Endothelial cell of umbilical vein (primary cell): ENCODE measurements around the gene PYROXD2. TPM values are rescaled to one million over a fixed set of nuclear protein-coding genes. Genes with fewer than 3 reads are reported as not detected.

Source experiments
- BruUV-seq: library from RNA; stranded (reverse); fragments of 400-500 nt; replicated peaks from 2 replicates; lab custom pipeline; 2021; lab: Mats Ljungman, UMichigan
- CTCF ChIA-PET: fragments of 300-600, 350-600 bp; sonication (Branson Sonifier 250); formaldehyde crosslinking; loops from one replicate; lab custom pipeline; 2021; ENCODE audit warnings: antibody characterized with exemption, inconsistent platforms; lab: Charles Lee
- POLR2A ChIA-PET: fragments of 300-600, 350-600 bp; sonication (Branson Sonifier 250); formaldehyde crosslinking; loops from one replicate; lab custom pipeline; 2021; ENCODE audit warnings: antibody characterized with exemption, inconsistent platforms; lab: Charles Lee
- DNase-seq: peaks from one replicate; pipeline ENCODE4 v3.0.0-alpha.2; 2011; ENCODE audit warnings: low read depth, low spot score
- FAIRE-seq: peaks from 2 replicates; lab custom pipeline; 2011; peaks lifted over from hg19 to GRCh38; lab: Jason Lieb, UNC
- H2AFZ ChIP-seq: 2 replicates; pipeline ENCODE4 v1.6.0; 2012; ENCODE audit warnings: low read depth, low read length, control low read depth, inconsistent platforms
- H3K27ac ChIP-seq: 2 replicates; pipeline ENCODE4 v1.5.1; 2011; ENCODE audit warnings: low read depth, mild to moderate bottlenecking, control low read depth, low read length, moderate library complexity; ENCODE audit not compliant: insufficient read depth
- H3K27me3 ChIP-seq, 2 experiments: 2 replicates each; pipeline versions ENCODE4 v1.6.0 to v1.6.1; 2011; ENCODE audit warnings: low read length in 2 of 2, mixed read lengths in 1 of 2; ENCODE audit not compliant: control insufficient read depth in 2 of 2, insufficient read depth in 2 of 2
- H3K36me3 ChIP-seq, 2 experiments: 2 replicates in 1 of 2; 3 replicates in 1 of 2; pipeline ENCODE4 v1.5.1; 2011; ENCODE audit warnings: low read length in 2 of 2, mild to moderate bottlenecking in 1 of 2, moderate library complexity in 1 of 2; ENCODE audit not compliant: control insufficient read depth in 2 of 2, insufficient read depth in 2 of 2; ENCODE audit errors: extremely low read depth in 1 of 2
- H3K4me1 ChIP-seq: 3 replicates; pipeline ENCODE4 v1.5.1; 2011; ENCODE audit warnings: mild to moderate bottlenecking, low read length; ENCODE audit not compliant: control insufficient read depth, insufficient read depth; ENCODE audit errors: extremely low read depth
- H3K4me2 ChIP-seq: 2 replicates; pipeline ENCODE4 v1.6.1; 2011; ENCODE audit warnings: low read length, control low read depth, mixed read lengths; ENCODE audit not compliant: insufficient read depth
- H3K4me3 ChIP-seq, 3 experiments: fragments of 200-600 bp in 1 of 3; sonication (generic), shearing (Covaris generic) in 1 of 3; replicated peaks in 1 of 3; 2 replicates each; pipeline ENCODE4 v1.5.1; 2011 to 2016; ENCODE audit warnings: control low read depth in 3 of 3, low read length in 3 of 3, mild to moderate bottlenecking in 2 of 3, inconsistent platforms in 1 of 3, low read depth in 1 of 3, moderate library complexity in 1 of 3; ENCODE audit not compliant: insufficient read depth in 1 of 3
- H3K79me2 ChIP-seq: 2 replicates; pipeline ENCODE4 v1.6.0; 2012; ENCODE audit warnings: low read length, inconsistent platforms; ENCODE audit not compliant: control insufficient read depth, insufficient read depth
- H3K9ac ChIP-seq: replicated peaks from 2 replicates; pipeline ENCODE3; 2011; ENCODE audit warnings: low read length, control low read depth; ENCODE audit not compliant: insufficient read depth; ENCODE audit errors: extremely low read depth
- H3K9me1 ChIP-seq: replicated peaks from 3 replicates; pipeline ENCODE4 v1.6.0; 2011; ENCODE audit warnings: mild to moderate bottlenecking, low read length; ENCODE audit not compliant: control insufficient read depth, insufficient read depth; ENCODE audit errors: extremely low read depth
- H3K9me3 ChIP-seq: replicated peaks from 2 replicates; pipeline ENCODE4 v1.5.1; 2012; ENCODE audit warnings: low read length, inconsistent platforms; ENCODE audit not compliant: control insufficient read depth, insufficient read depth
- H4K20me1 ChIP-seq: replicated peaks from 2 replicates; pipeline ENCODE3; 2011; ENCODE audit warnings: mild to moderate bottlenecking, low read length; ENCODE audit not compliant: control insufficient read depth, insufficient read depth; ENCODE audit errors: extremely low read depth
- FOS ChIP-seq: IDR thresholded peaks from 2 replicates; pipeline ENCODE4 v1.6.1; 2011; ENCODE audit warnings: mild to moderate bottlenecking, low read length, moderate library complexity, borderline replicate concordance; ENCODE audit not compliant: insufficient read depth
- GATA2 ChIP-seq: IDR thresholded peaks from 2 replicates; pipeline ENCODE4 v1.7.0; 2011; ENCODE audit warnings: low read depth, mild to moderate bottlenecking, moderate library complexity, mixed read lengths, low read length; ENCODE audit not compliant: insufficient read length, insufficient read depth
- JUN ChIP-seq: IDR thresholded peaks from 2 replicates; pipeline ENCODE4 v1.6.1; 2011; ENCODE audit warnings: borderline replicate concordance, low read depth; ENCODE audit not compliant: insufficient read length, insufficient read depth
- POLR2AphosphoS5 ChIP-seq: IDR thresholded peaks from 2 replicates; pipeline ENCODE4 v1.6.1; 2012; ENCODE audit warnings: low read depth, mild to moderate bottlenecking, control low read depth, low read length, moderate library complexity; ENCODE audit not compliant: insufficient read depth
- dilution Hi-C: fragments of 300-500 bp; cut with MboI; formaldehyde crosslinking; loops from one replicate; pipeline ENCODE4 v1.15.0; 2019; ENCODE audit warnings: low sequenced_read_pairs; ENCODE audit not compliant: extremely low pct_ligation_motif_present
- intact Hi-C: fragments of 100-400 bp; cut with micrococcal nuclease; formaldehyde crosslinking; loops from one replicate; pipeline ENCODE4 v1.10.0; 2022
- polyA plus RNA-seq, 4 experiments: library from polyadenylated mRNA; depleted of rRNA in 3 of 4; stranded (reverse) in 3 of 4; unstranded in 1 of 4; fragments of >200 nt; gene quantifications; 2 replicates each; pipeline versions ENCODE4 v1.2.1 to v1.2.3, GENCODE V29; 2011 to 2012; ENCODE audit warnings: missing spikeins in 1 of 4
- total RNA-seq: library from RNA; stranded (reverse); gene quantifications from 2 replicates; pipeline ENCODE4 v1.2.3, GENCODE V29; 2021

The PYROXD2 gene
- total and polyA plus RNA-seq, 2 donors (not counting 3 experiments of a cell fraction or from before 2014, with no cell fraction given), result 7.0 to 13.7 TPM

DNA sequence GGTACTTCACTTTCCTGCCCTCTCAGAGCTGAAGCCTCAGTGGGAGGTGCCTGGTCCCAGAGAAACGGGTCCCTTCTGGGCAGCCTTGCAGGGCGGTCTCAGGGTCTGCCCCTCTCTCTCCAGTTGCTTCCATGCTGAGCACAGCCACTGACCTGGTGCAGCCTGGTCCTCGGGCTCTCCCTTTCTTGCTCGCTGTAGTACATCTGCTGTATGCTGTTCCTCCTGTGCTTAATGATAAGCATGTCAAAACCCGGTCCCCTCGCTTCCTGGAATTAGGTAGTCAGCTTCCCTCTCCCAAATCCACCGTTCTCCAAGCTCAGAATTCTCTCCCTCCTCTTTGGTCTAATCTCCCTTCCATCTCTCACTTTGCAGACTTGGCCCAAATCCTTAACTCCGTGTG, 42.7 kb upstream of the PYROXD2 start:
- dilution Hi-C loops (no loop called here), intact Hi-C loops (no loop called here)
- no peak overlapping the region for H3K4me3 ChIP-seq
- H3K9ac ChIP-seq, result no peak overlapping the region
- no peak overlapping the region for H3K27ac ChIP-seq
- ChIA-PET CTCF (interaction anchor here (1.0 to 1.8 kb wide), 2 partner anchors 10 to 287 kb away, joined by 3 to 8 read pairs; no protein-coding TSS in a partner anchor), POLR2A (no interaction called here)
- no peak overlapping the region for H2AFZ ChIP-seq
- no TSS peak for BruUV-seq
- H4K20me1 ChIP-seq, result no peaks in the 10 kb centered on the region
- TF ChIP-seq FOS (no peak), GATA2 (no peak), JUN (no peak)
- FAIRE-seq, result no peak
- no peak for DNase-seq
- H3K36me3 ChIP-seq, result no peaks in the 10 kb centered on the region
- H3K4me1 ChIP-seq, result peaks cover 15% of the 10 kb centered on the region
- H3K27me3 ChIP-seq, result no peaks in the 10 kb centered on the region
- no peak overlapping the region for H3K4me2 ChIP-seq
- no peaks in the 10 kb centered on the region for H3K9me1 ChIP-seq
- no peaks in the 10 kb centered on the region for H3K79me2 ChIP-seq
- H3K9me3 ChIP-seq, result no peaks in the 10 kb centered on the region

DNA sequence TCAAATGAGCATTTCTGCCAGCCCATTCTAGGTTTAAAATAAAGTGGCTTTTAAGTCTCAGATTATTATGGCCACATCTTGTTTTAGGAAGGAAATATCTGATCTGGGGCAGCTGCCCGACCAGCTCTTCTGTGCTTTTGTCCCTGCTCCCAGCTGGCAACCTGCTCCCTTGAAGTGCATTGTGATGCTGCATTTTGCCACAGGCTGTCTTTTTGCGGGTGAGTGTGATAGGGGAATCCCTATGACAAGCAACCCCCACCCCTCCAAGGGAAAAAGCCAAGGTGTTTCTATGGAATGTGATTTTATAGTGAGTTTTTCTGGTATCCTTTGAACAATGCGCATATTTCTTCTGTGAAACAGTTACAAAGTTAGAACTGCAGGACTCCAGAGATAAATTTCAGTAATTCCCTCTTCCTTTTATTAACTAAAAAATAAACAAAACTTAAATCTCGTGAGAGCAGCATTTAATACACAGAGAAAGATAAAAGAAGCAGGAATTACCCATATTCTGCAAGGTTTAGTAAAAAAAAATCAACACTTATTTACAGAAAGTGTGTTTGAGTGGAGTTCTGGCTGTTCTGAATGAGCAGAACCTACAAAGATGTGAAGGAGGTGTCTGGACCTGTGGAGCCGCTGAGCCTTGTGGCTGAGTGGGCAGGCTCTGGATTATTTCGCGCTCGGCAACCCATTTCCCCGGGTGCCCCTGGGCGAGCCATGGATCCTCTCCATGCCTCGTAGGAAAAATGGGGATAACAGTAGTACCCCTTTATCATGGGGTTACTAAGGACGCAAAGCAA, 41.9 kb upstream of the PYROXD2 start:
- H3K9me3 ChIP-seq, result no peaks in the 10 kb centered on the region
- TF ChIP-seq GATA2 (no peak), POLR2AphosphoS5 (no peak)
- no peak for FAIRE-seq
- H3K4me3 ChIP-seq, result no peak overlapping the region
- no peaks in the 10 kb centered on the region for H3K79me2 ChIP-seq
- H2AFZ ChIP-seq, result no peak overlapping the region
- no peak overlapping the region for H3K27ac ChIP-seq
- DNase-seq, result no peak
- H3K9me1 ChIP-seq, result no peaks in the 10 kb centered on the region
- no peaks in the 10 kb centered on the region for H3K27me3 ChIP-seq
- CTCF ChIA-PET, result interaction anchor here (0.8 to 1.5 kb wide), 3 partner anchors 10 to 32 kb away, joined by 3 to 4 read pairs (median 4); no protein-coding TSS in a partner anchor
- intact Hi-C loops, result no loop called here
- POLR2A ChIA-PET, result no interaction called here
- H3K9ac ChIP-seq, result no peak overlapping the region
- no peak overlapping the region for H3K4me2 ChIP-seq
- H4K20me1 ChIP-seq, result no peaks in the 10 kb centered on the region
- no peaks in the 10 kb centered on the region for H3K36me3 ChIP-seq
- H3K4me1 ChIP-seq, result peaks cover 15% of the 10 kb centered on the region
- BruUV-seq, result no TSS peak
- dilution Hi-C loops, result no loop called here
